Fibroblast of lung (primary cell): ENCODE measurements around the gene ENPP3. TPM values are rescaled to one million over a fixed set of nuclear protein-coding genes. Genes with fewer than 3 reads are reported as not detected.

Source experiments
- DNase-seq, 2 donors: peaks; one replicate each; pipeline versions ENCODE4 v3.0.0 to v3.0.0-alpha.2; 2010; ENCODE audit warnings: low read depth in 2 of 2
- H2AFZ ChIP-seq: 2 replicates; pipeline ENCODE4 v1.5.1; 2012; ENCODE audit warnings: low read length, control low read depth, inconsistent platforms
- H3K27ac ChIP-seq: 2 replicates; pipeline ENCODE4 v1.5.1; 2011; ENCODE audit warnings: low read length, control low read depth; ENCODE audit not compliant: insufficient read depth
- H3K27me3 ChIP-seq: 2 replicates; pipeline ENCODE4 v1.5.1; 2011; ENCODE audit warnings: mild to moderate bottlenecking, low read length; ENCODE audit not compliant: control insufficient read depth, insufficient read depth
- H3K36me3 ChIP-seq: 2 replicates; pipeline ENCODE4 v1.5.1; 2011; ENCODE audit warnings: low read length; ENCODE audit not compliant: control insufficient read depth, insufficient read depth
- H3K4me1 ChIP-seq: 2 replicates; pipeline ENCODE4 v1.5.1; 2011; ENCODE audit warnings: low read length; ENCODE audit not compliant: control insufficient read depth, insufficient read depth; ENCODE audit errors: extremely low read depth
- H3K4me2 ChIP-seq: 2 replicates; pipeline ENCODE4 v1.5.1; 2011; ENCODE audit warnings: low read length, control low read depth; ENCODE audit not compliant: insufficient read depth; ENCODE audit errors: extremely low read depth
- H3K4me3 ChIP-seq, 4 experiments: fragments of 200-600 bp in 1 of 4; sonication (generic) in 1 of 4; replicated peaks in 1 of 4; 2 replicates each; pipeline ENCODE4 v1.5.1; 2011 to 2016; ENCODE audit warnings: low read length in 4 of 4, low read depth in 3 of 4, mild to moderate bottlenecking in 3 of 4, control low read depth in 2 of 4, inconsistent platforms in 1 of 4, mixed read lengths in 1 of 4; ENCODE audit not compliant: insufficient read depth in 1 of 4; ENCODE audit errors: control extremely low read depth in 1 of 4
- H3K79me2 ChIP-seq: 2 replicates; pipeline ENCODE4 v1.5.1; 2012; ENCODE audit warnings: mild to moderate bottlenecking, low read length, inconsistent platforms; ENCODE audit not compliant: control insufficient read depth, insufficient read depth
- H3K9ac ChIP-seq: 2 replicates; pipeline ENCODE4 v1.5.1; 2011; ENCODE audit warnings: mild to moderate bottlenecking, low read length, control low read depth; ENCODE audit not compliant: insufficient read depth
- H3K9me3 ChIP-seq: 2 replicates; pipeline ENCODE4 v1.5.1; 2012; ENCODE audit warnings: low read depth, low read length; ENCODE audit not compliant: control insufficient read depth, insufficient read depth
- H4K20me1 ChIP-seq: 2 replicates; pipeline ENCODE4 v1.5.1; 2011; ENCODE audit warnings: low read length; ENCODE audit not compliant: control insufficient read depth, insufficient read depth; ENCODE audit errors: extremely low read depth
- CTCF ChIP-seq, 2 donors: IDR thresholded peaks in 1 of 2; conservative IDR thresholded peaks in 1 of 2; 1 replicate in 1 of 2; 2 replicates in 1 of 2; pipeline ENCODE4 v1.5.1; 2011 to 2012; ENCODE audit warnings: low read length in 2 of 2, control low read depth in 1 of 2, inconsistent platforms in 1 of 2, low read depth in 1 of 2, mild to moderate bottlenecking in 1 of 2
- EZH2 ChIP-seq: IDR thresholded peaks from 2 replicates; pipeline ENCODE4 v1.5.1; 2012; ENCODE audit warnings: low read length, control low read depth, mild to moderate bottlenecking; ENCODE audit errors: missing control alignments
- polyA minus RNA-seq: library from RNA; depleted of rRNA, polyadenylated mRNA; stranded (reverse); fragments of >200 nt; gene quantifications from 2 replicates; pipeline ENCODE4 v1.2.3, GENCODE V29; 2011; ENCODE audit warnings: low replicate concordance
- polyA plus RNA-seq, 2 donors: library from polyadenylated mRNA; depleted of rRNA in 1 of 2; stranded (reverse) in 1 of 2; unstranded in 1 of 2; fragments of >200 nt; gene quantifications; 2 replicates each; pipeline ENCODE4 v1.2.1, GENCODE V29; 2011 to 2012; ENCODE audit warnings: missing spikeins in 1 of 2
- total RNA-seq: library from RNA; depleted of rRNA; stranded (reverse); fragments of >200 nt; gene quantifications from 2 replicates; pipeline ENCODE4 v1.2.1, GENCODE V29; 2014

The ENPP3 gene
- total RNA-seq (0.17 and 0.26 TPM in 2 replicates), polyA plus RNA-seq (0.02 and 0.06 TPM in 2 replicates), polyA minus RNA-seq (0.07 TPM in 1 of 2 replicates, not detected in the other)
- polyA plus RNA-seq (2012) = not detected in 2 replicates

- peak in 1 of 2 donors; percentile 37 for DNase-seq
- H3K79me2 ChIP-seq = no peaks in the 10 kb centered on the region
- no peaks in the 10 kb centered on the region for H3K4me1 ChIP-seq
- no peak within 1 kb of the TSS for H3K9ac ChIP-seq
- no peaks in the 10 kb centered on the region for H4K20me1 ChIP-seq
- H3K36me3 ChIP-seq = no peaks in the 10 kb centered on the region
- no peak within 1 kb of the TSS for H2AFZ ChIP-seq
- no peak within 1 kb of the TSS for H3K4me3 ChIP-seq
- TF ChIP-seq EZH2 = no peak
- TF ChIP-seq CTCF (conservative IDR thresholded peaks at IDR 0.05 in 1 of 2, IDR thresholded peaks at IDR 0.05 in 1 of 2; ENCODE audit: low read depth in 1 of 2, low read length in 2 of 2) = no peak
- H3K4me2 ChIP-seq = no peak within 1 kb of the TSS
- H3K9me3 ChIP-seq = no peaks in the 10 kb centered on the region
- no peaks in the 10 kb centered on the region for H3K27me3 ChIP-seq
- no peak within 1 kb of the TSS for H3K27ac ChIP-seq
Observed at GRCh38 chr6:131636880-131637792, at the start of gene ENPP3. Gene ENPP3 (plus strand): TSS chr6:131637302. CDS start chr6:131637385, 83 bp downstream.

- no peaks in the 10 kb centered on the region for H3K4me1 ChIP-seq
- no peak for DNase-seq
- no peak overlapping the region for H3K27ac ChIP-seq
- no peak overlapping the region for H3K4me3 ChIP-seq
- no peaks in the 10 kb centered on the region for H3K79me2 ChIP-seq
- H3K4me2 ChIP-seq = no peak overlapping the region
- H4K20me1 ChIP-seq = no peaks in the 10 kb centered on the region
- H3K27me3 ChIP-seq = no peaks in the 10 kb centered on the region
- H2AFZ ChIP-seq = no peak overlapping the region
- H3K9ac ChIP-seq = no peak overlapping the region
- H3K9me3 ChIP-seq = no peaks in the 10 kb centered on the region
- TF ChIP-seq CTCF (conservative IDR thresholded peaks at IDR 0.05 in 1 of 2, IDR thresholded peaks at IDR 0.05 in 1 of 2; ENCODE audit: low read depth in 1 of 2, low read length in 2 of 2) = no peak
- TF ChIP-seq EZH2 = no peak
- H3K36me3 ChIP-seq = peaks cover 7% of the 10 kb centered on the region
Observed at GRCh38 chr6:131587909-131588308, 49.2 kb upstream of the ENPP3 start.

GRCh38 chr6:131588643-131589042 lies 48.5 kb upstream of the ENPP3 start:
- Histone ChIP-seq H3K27me3 (no peaks in the 10 kb centered on the region), H3K4me2 (no peak overlapping the region), H2AFZ (no peak overlapping the region), H3K27ac (no peak overlapping the region), H3K9ac (no peak overlapping the region), H3K4me3 (no peak overlapping the region), H3K79me2 (no peaks in the 10 kb centered on the region), H4K20me1 (no peaks in the 10 kb centered on the region), H3K9me3 (no peaks in the 10 kb centered on the region), H3K4me1 (no peaks in the 10 kb centered on the region), H3K36me3 (peaks cover 7% of the 10 kb centered on the region)
- TF ChIP-seq EZH2 (no peak), CTCF (conservative IDR thresholded peaks at IDR 0.05 in 1 of 2, IDR thresholded peaks at IDR 0.05 in 1 of 2; ENCODE audit: low read depth in 1 of 2, low read length in 2 of 2) (no peak)
- DNase-seq = no peak
